Liver (tissue), 3 donors: ENCODE data around the gene ZC3H13.

Source experiments
- CTCF ChIP-seq: fragments of 150-350 bp; IDR thresholded peaks from 2 replicates; pipeline ENCODE4 v1.5.1; 2017; ENCODE audit warnings: improper control_type of control experiment, low read depth, low read length; ENCODE audit not compliant: missing input control
- GABPA ChIP-seq, 2 donors: IDR thresholded peaks in 1 of 2; conservative IDR thresholded peaks in 1 of 2; 2 replicates each; pipeline ENCODE4 v1.6.1; 2016; ENCODE audit warnings: antibody characterized with exemption in 2 of 2, mild to moderate bottlenecking in 1 of 2, moderate library complexity in 1 of 2
- MAX ChIP-seq: IDR thresholded peaks from 2 replicates; pipeline ENCODE4 v1.6.1; 2016; ENCODE audit warnings: antibody characterized with exemption
- RAD21 ChIP-seq, 2 donors: IDR thresholded peaks; 2 replicates each; pipeline ENCODE4 v1.6.1; 2016; ENCODE audit warnings: antibody characterized with exemption in 2 of 2, mild to moderate bottlenecking in 2 of 2
- REST ChIP-seq: IDR thresholded peaks from 2 replicates; pipeline ENCODE4 v1.6.1; 2016; ENCODE audit warnings: antibody characterized with exemption, mild to moderate bottlenecking
- RXRA ChIP-seq, 2 donors: IDR thresholded peaks; 2 replicates each; pipeline ENCODE4 v1.6.1; 2017 to 2018; ENCODE audit warnings: antibody characterized with exemption in 2 of 2, mild to moderate bottlenecking in 1 of 2
- SP1 ChIP-seq: IDR thresholded peaks from 2 replicates; pipeline ENCODE4 v1.6.1; 2018; ENCODE audit warnings: antibody characterized with exemption, mild to moderate bottlenecking
- TAF1 ChIP-seq: conservative IDR thresholded peaks from 2 replicates; pipeline ENCODE4 v1.6.1; 2016; ENCODE audit warnings: antibody characterized with exemption, mild to moderate bottlenecking
- YY1 ChIP-seq: IDR thresholded peaks from 2 replicates; pipeline ENCODE4 v1.6.1; 2016; ENCODE audit warnings: antibody characterized with exemption, mild to moderate bottlenecking
- ZBTB33 ChIP-seq: IDR thresholded peaks from 2 replicates; pipeline ENCODE4 v1.6.1; 2016; ENCODE audit warnings: antibody characterized with exemption
- donor health status: healthy.
- donor health status: healthy.

- no peak for TF ChIP-seq CTCF
- TF ChIP-seq TAF1: no peak
- no peak for TF ChIP-seq ZBTB33
- no peak for TF ChIP-seq REST
- TF ChIP-seq RAD21 (IDR thresholded peaks at IDR 0.05): no peak
- no peak for TF ChIP-seq SP1
- TF ChIP-seq YY1: no peak
- TF ChIP-seq GABPA (IDR thresholded peaks at IDR 0.05 in 1 of 2, conservative IDR thresholded peaks at IDR 0.05 in 1 of 2): no peak
- no peak for TF ChIP-seq RXRA (IDR thresholded peaks at IDR 0.05)
- no peak for TF ChIP-seq MAX
Observed at GRCh38 chr13:45928176-45928575, 124.4 kb downstream of the ZC3H13 start.
